Liver (tissue), 9 donors: Measurements from ENCODE around the gene ABT1. TPM values are rescaled to one million over a fixed set of nuclear protein-coding genes. Genes with fewer than 3 reads are reported as not detected.

ENCODE experiments used
- DNase-seq: peaks from one replicate; pipeline ENCODE4 v3.0.0-alpha.2; 2017; ENCODE audit warnings: low spot score
- H3K27ac ChIP-seq, 2 donors: one replicate each; pipeline ENCODE4 v1.7.0; 2013; ENCODE audit warnings: inconsistent platforms in 2 of 2, low read length in 2 of 2, control low read depth in 1 of 2, low read depth in 1 of 2, mild to moderate bottlenecking in 1 of 2
- H3K27me3 ChIP-seq, 4 donors: one replicate each; pipeline versions ENCODE4 v1.6.1 to v1.7.0; 2013; ENCODE audit warnings: low read length in 3 of 4, inconsistent platforms in 1 of 4, mild to moderate bottlenecking in 1 of 4, moderate library complexity in 1 of 4; ENCODE audit not compliant: control insufficient read depth in 4 of 4, insufficient read depth in 4 of 4
- H3K36me3 ChIP-seq, 4 donors: one replicate each; pipeline versions ENCODE4 v1.6.1 to v1.7.0; 2013; ENCODE audit warnings: low read length in 3 of 4, mild to moderate bottlenecking in 3 of 4, low read depth in 1 of 4, moderate library complexity in 1 of 4; ENCODE audit not compliant: control insufficient read depth in 4 of 4, insufficient read depth in 3 of 4
- H3K4me1 ChIP-seq, 4 donors: one replicate each; pipeline versions ENCODE4 v1.6.1 to v1.7.0; 2013; ENCODE audit warnings: low read length in 3 of 4, mild to moderate bottlenecking in 3 of 4, moderate library complexity in 1 of 4; ENCODE audit not compliant: control insufficient read depth in 4 of 4, insufficient read depth in 4 of 4
- H3K4me3 ChIP-seq, 3 donors: one replicate each; pipeline versions ENCODE4 v1.6.1 to v1.7.0; 2013; ENCODE audit warnings: low read length in 3 of 3, control low read depth in 1 of 3, low read depth in 1 of 3, mild to moderate bottlenecking in 1 of 3
- H3K9ac ChIP-seq, 2 donors: one replicate each; pipeline ENCODE4 v1.7.0; 2013; ENCODE audit warnings: low read length in 2 of 2, mild to moderate bottlenecking in 2 of 2, moderate library complexity in 2 of 2, control low read depth in 1 of 2, low read depth in 1 of 2
- H3K9me3 ChIP-seq, 4 donors: one replicate each; pipeline versions ENCODE4 v1.6.1 to v1.7.0; 2013; ENCODE audit warnings: low read length in 3 of 4; ENCODE audit not compliant: control insufficient read depth in 4 of 4
- EGR1 ChIP-seq, 2 donors: IDR thresholded peaks; 2 replicates each; pipeline ENCODE4 v1.6.1; 2016 to 2018; ENCODE audit warnings: antibody characterized with exemption in 2 of 2, low read depth in 2 of 2
- FOXA1 ChIP-seq: IDR thresholded peaks from 2 replicates; pipeline ENCODE4 v1.6.1; 2016; ENCODE audit warnings: antibody characterized with exemption
- GABPA ChIP-seq, 2 donors: IDR thresholded peaks in 1 of 2; conservative IDR thresholded peaks in 1 of 2; 2 replicates each; pipeline ENCODE4 v1.6.1; 2016; ENCODE audit warnings: antibody characterized with exemption in 2 of 2, mild to moderate bottlenecking in 1 of 2, moderate library complexity in 1 of 2
- HNF4A ChIP-seq, 2 donors: conservative IDR thresholded peaks; 2 replicates each; pipeline ENCODE4 v1.6.1; 2016; ENCODE audit warnings: antibody characterized with exemption in 2 of 2, mild to moderate bottlenecking in 2 of 2
- HNF4G ChIP-seq: IDR thresholded peaks from 2 replicates; pipeline ENCODE4 v1.6.1; 2016; ENCODE audit warnings: antibody characterized with exemption
- JUND ChIP-seq, 2 donors: IDR thresholded peaks; 2 replicates each; pipeline ENCODE4 v1.6.1; 2016; ENCODE audit warnings: antibody characterized with exemption in 2 of 2
- NR2F2 ChIP-seq: IDR thresholded peaks from 2 replicates; pipeline ENCODE4 v1.6.1; 2016; ENCODE audit warnings: antibody characterized with exemption
- RAD21 ChIP-seq, 2 donors: IDR thresholded peaks; 2 replicates each; pipeline ENCODE4 v1.6.1; 2016; ENCODE audit warnings: antibody characterized with exemption in 2 of 2, mild to moderate bottlenecking in 2 of 2
- RXRA ChIP-seq, 2 donors: IDR thresholded peaks; 2 replicates each; pipeline ENCODE4 v1.6.1; 2017 to 2018; ENCODE audit warnings: antibody characterized with exemption in 2 of 2, mild to moderate bottlenecking in 1 of 2
- SP1 ChIP-seq: IDR thresholded peaks from 2 replicates; pipeline ENCODE4 v1.6.1; 2018; ENCODE audit warnings: antibody characterized with exemption, mild to moderate bottlenecking
- WGBS: extraction: QIAGEN DNeasy Blood & Tissue Kit; methylation state at CpG from one replicate; pipeline ENCODE4 v1.1.7; 2013; 5-methylcytosine and 5-hydroxymethylcytosine counted together
- polyA plus RNA-seq, 2 donors: library from polyadenylated mRNA; stranded (reverse) in 1 of 2; unstranded in 1 of 2; fragments of 200-250 nt in 1 of 2; fragments of >200 nt in 1 of 2; fragmentation: Nextera tagmentation in 1 of 2; extraction: Ambion mirVana in 1 of 2; gene quantifications; one replicate each; pipeline versions ENCODE4 v1.2.1 to v1.2.3, GENCODE V29; 2013 to 2015
- total RNA-seq, 2 donors: library from RNA; depleted of rRNA; stranded (reverse); fragments of >200 nt; gene quantifications; one replicate each; pipeline ENCODE4 v1.2.3, GENCODE V29; 2014
- TF ChIP-seq, protein P1 (sequence below): IDR thresholded peaks from 2 replicates; pipeline ENCODE4 v1.6.1; 2016; ENCODE audit warnings: antibody characterized with exemption
- TF ChIP-seq, protein P2 (sequence below): IDR thresholded peaks from 2 replicates; pipeline ENCODE4 v1.6.1; 2016; ENCODE audit warnings: antibody characterized with exemption
- TF ChIP-seq, protein P3 (sequence below): IDR thresholded peaks from 2 replicates; pipeline ENCODE4 v1.6.1; 2016; ENCODE audit warnings: antibody characterized with exemption, mild to moderate bottlenecking
- TF ChIP-seq, protein P4 (sequence below): fragments of 150-350 bp; IDR thresholded peaks from 2 replicates; pipeline ENCODE4 v1.5.1; 2017; ENCODE audit warnings: improper control_type of control experiment, low read depth, low read length; ENCODE audit not compliant: missing input control
- TF ChIP-seq, protein P5 (sequence below): IDR thresholded peaks from 2 replicates; pipeline ENCODE4 v1.6.1; 2016; ENCODE audit warnings: antibody characterized with exemption
- donor health status: healthy.
- donor health status: healthy.
- donor health status: healthy.
- donor health status: healthy.
- donor health status: healthy.

Gene ABT1
- total and polyA plus RNA-seq, 4 donors = 8.3 to 13.0 (median 10.0) TPM

DNA sequence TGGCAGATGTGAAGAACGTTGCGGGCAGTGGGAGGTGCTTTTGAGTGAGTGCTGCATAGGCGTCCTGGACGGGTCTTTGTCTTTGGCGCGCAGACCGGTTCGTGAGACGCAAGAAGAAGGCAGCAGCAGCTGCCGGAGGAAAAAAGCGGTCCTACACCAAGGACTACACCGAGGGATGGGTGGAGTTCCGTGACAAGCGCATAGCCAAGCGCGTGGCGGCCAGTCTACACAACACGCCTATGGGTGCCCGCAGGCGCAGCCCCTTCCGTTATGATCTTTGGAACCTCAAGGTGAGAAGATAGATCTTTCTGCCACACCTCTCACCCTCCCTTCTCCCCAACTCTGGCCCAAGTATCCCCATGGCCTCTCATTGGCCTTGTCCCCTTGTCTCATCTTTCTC, 1.1 kb downstream of the ABT1 start (continued):
- TF ChIP-seq GABPA (IDR thresholded peaks at IDR 0.05 in 1 of 2, conservative IDR thresholded peaks at IDR 0.05 in 1 of 2) (no peak), RXRA (IDR thresholded peaks at IDR 0.05) (no peak), HNF4A (conservative IDR thresholded peaks at IDR 0.05) (no peak), FOXA1 (no peak), HNF4G (no peak)

DNA sequence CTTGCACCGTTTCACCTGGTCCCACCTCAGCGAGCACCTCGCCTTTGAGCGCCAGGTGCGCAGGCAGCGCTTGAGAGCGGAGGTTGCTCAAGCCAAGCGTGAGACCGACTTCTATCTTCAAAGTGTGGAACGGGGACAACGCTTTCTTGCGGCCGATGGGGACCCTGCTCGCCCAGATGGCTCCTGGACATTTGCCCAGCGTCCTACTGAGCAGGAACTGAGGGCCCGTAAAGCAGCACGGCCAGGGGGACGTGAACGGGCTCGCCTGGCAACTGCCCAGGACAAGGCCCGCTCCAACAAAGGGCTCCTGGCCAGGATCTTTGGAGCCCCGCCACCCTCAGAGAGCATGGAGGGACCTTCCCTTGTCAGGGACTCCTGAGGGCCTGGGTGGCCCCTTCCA, 1.5 kb downstream of the ABT1 start:
- DNase-seq = no peak
- 96% methylated on average over 22 of the region's 22 CpGs for WGBS

DNA sequence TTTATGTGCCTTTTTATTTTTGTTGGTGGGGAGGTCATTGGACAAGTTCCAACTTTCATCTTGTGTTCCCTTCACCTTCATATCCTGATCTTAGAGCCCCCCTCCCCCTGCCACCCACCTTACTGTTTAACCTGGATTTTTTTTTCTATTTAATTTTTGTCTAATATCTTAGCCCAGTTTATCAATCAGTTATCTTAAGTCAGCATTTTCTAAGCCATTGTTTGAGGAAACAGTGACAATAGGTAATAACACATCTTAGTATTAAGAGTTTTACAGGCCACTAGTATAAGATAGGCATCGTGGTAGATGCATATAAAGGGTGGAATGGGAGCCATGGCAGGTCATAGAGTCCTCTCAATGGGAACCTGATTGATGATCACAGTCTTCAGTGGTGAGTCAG, 2.4 kb downstream of the ABT1 start:
- Histone ChIP-seq H3K9me3 (no peaks in the 10 kb centered on the region), H3K36me3 (peaks cover 6 to 17% (median 11%) of the 10 kb centered on the region in 4 donors), H3K27ac (no peak overlapping the region), H3K4me3 (no peak overlapping the region), H3K9ac (no peak overlapping the region), H3K27me3 (no peaks in the 10 kb centered on the region), H3K4me1 (peaks cover 5 to 23% (median 13%) of the 10 kb centered on the region in 4 donors)
- no peak for DNase-seq
- TF ChIP-seq, protein P1, sequence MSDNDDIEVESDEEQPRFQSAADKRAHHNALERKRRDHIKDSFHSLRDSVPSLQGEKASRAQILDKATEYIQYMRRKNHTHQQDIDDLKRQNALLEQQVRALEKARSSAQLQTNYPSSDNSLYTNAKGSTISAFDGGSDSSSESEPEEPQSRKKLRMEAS = no peak
- no peak for TF ChIP-seq HNF4A (conservative IDR thresholded peaks at IDR 0.05)
- TF ChIP-seq SP1 = no peak
- TF ChIP-seq NR2F2 = no peak
- TF ChIP-seq JUND (IDR thresholded peaks at IDR 0.05) = no peak
- TF ChIP-seq, protein P2, sequence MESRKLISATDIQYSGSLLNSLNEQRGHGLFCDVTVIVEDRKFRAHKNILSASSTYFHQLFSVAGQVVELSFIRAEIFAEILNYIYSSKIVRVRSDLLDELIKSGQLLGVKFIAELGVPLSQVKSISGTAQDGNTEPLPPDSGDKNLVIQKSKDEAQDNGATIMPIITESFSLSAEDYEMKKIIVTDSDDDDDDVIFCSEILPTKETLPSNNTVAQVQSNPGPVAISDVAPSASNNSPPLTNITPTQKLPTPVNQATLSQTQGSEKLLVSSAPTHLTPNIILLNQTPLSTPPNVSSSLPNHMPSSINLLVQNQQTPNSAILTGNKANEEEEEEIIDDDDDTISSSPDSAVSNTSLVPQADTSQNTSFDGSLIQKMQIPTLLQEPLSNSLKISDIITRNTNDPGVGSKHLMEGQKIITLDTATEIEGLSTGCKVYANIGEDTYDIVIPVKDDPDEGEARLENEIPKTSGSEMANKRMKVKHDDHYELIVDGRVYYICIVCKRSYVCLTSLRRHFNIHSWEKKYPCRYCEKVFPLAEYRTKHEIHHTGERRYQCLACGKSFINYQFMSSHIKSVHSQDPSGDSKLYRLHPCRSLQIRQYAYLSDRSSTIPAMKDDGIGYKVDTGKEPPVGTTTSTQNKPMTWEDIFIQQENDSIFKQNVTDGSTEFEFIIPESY = no peak
- TF ChIP-seq, protein P3, sequence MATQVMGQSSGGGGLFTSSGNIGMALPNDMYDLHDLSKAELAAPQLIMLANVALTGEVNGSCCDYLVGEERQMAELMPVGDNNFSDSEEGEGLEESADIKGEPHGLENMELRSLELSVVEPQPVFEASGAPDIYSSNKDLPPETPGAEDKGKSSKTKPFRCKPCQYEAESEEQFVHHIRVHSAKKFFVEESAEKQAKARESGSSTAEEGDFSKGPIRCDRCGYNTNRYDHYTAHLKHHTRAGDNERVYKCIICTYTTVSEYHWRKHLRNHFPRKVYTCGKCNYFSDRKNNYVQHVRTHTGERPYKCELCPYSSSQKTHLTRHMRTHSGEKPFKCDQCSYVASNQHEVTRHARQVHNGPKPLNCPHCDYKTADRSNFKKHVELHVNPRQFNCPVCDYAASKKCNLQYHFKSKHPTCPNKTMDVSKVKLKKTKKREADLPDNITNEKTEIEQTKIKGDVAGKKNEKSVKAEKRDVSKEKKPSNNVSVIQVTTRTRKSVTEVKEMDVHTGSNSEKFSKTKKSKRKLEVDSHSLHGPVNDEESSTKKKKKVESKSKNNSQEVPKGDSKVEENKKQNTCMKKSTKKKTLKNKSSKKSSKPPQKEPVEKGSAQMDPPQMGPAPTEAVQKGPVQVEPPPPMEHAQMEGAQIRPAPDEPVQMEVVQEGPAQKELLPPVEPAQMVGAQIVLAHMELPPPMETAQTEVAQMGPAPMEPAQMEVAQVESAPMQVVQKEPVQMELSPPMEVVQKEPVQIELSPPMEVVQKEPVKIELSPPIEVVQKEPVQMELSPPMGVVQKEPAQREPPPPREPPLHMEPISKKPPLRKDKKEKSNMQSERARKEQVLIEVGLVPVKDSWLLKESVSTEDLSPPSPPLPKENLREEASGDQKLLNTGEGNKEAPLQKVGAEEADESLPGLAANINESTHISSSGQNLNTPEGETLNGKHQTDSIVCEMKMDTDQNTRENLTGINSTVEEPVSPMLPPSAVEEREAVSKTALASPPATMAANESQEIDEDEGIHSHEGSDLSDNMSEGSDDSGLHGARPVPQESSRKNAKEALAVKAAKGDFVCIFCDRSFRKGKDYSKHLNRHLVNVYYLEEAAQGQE = no peak
- TF ChIP-seq EGR1 (IDR thresholded peaks at IDR 0.05; ENCODE audit: low read depth in 2 of 2) = no peak
- TF ChIP-seq FOXA1 = no peak
- TF ChIP-seq RAD21 (IDR thresholded peaks at IDR 0.05) = no peak
- TF ChIP-seq, protein P4, sequence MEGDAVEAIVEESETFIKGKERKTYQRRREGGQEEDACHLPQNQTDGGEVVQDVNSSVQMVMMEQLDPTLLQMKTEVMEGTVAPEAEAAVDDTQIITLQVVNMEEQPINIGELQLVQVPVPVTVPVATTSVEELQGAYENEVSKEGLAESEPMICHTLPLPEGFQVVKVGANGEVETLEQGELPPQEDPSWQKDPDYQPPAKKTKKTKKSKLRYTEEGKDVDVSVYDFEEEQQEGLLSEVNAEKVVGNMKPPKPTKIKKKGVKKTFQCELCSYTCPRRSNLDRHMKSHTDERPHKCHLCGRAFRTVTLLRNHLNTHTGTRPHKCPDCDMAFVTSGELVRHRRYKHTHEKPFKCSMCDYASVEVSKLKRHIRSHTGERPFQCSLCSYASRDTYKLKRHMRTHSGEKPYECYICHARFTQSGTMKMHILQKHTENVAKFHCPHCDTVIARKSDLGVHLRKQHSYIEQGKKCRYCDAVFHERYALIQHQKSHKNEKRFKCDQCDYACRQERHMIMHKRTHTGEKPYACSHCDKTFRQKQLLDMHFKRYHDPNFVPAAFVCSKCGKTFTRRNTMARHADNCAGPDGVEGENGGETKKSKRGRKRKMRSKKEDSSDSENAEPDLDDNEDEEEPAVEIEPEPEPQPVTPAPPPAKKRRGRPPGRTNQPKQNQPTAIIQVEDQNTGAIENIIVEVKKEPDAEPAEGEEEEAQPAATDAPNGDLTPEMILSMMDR = no peak
- TF ChIP-seq, protein P5, sequence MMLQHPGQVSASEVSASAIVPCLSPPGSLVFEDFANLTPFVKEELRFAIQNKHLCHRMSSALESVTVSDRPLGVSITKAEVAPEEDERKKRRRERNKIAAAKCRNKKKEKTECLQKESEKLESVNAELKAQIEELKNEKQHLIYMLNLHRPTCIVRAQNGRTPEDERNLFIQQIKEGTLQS = no peak
- WGBS = 88% methylated on average over 1 of the region's 1 CpG

More for the DNA sequence above, 1.5 kb downstream of the ABT1 start:
- peaks cover 0 to 3% (median 0%) of the 10 kb centered on the region in 4 donors for H3K27me3 ChIP-seq
- TF ChIP-seq FOXA1 (no peak), GABPA (IDR thresholded peaks at IDR 0.05 in 1 of 2, conservative IDR thresholded peaks at IDR 0.05 in 1 of 2) (no peak), RXRA (IDR thresholded peaks at IDR 0.05) (no peak), RAD21 (IDR thresholded peaks at IDR 0.05) (no peak), HNF4G (no peak)
- TF ChIP-seq, protein P4 = no peak
- TF ChIP-seq, protein P5 = no peak
- no peak overlapping the region for H3K9ac ChIP-seq
- H3K9me3 ChIP-seq = no peaks in the 10 kb centered on the region
- no peak overlapping the region for H3K4me3 ChIP-seq
- peaks cover 5 to 23% (median 13%) of the 10 kb centered on the region in 4 donors for H3K4me1 ChIP-seq
- H3K36me3 ChIP-seq = peaks cover 6 to 17% (median 11%) of the 10 kb centered on the region in 4 donors
- no peak overlapping the region for H3K27ac ChIP-seq
